HepG2 (cell line): ENCODE results near the gene NRBF2. TPM values are rescaled to one million over a fixed set of nuclear protein-coding genes. Genes with fewer than 3 reads are reported as not detected.

ENCODE experiments used
- BCL6 ChIP-seq: IDR thresholded peaks from 2 replicates; pipeline ENCODE4 v1.6.1; 2016; ENCODE audit warnings: missing genetic modification reagents, missing compliant biosample characterization
- ERF ChIP-seq: IDR thresholded peaks from 2 replicates; pipeline ENCODE4 v1.6.1; 2018; ENCODE audit warnings: missing biosample characterization, missing genetic modification reagents
- MED1 ChIP-seq: sonication (generic); formaldehyde crosslinking; IDR thresholded peaks from 2 replicates; pipeline ENCODE4 v1.4.0; 2020; ENCODE audit warnings: missing genetic modification reagents
- STAG1 ChIP-seq: sonication (generic); formaldehyde crosslinking; IDR thresholded peaks from 2 replicates; pipeline ENCODE4 v1.4.0; 2020; ENCODE audit warnings: missing genetic modification reagents
- TCF12 ChIP-seq, 2 experiments: fragments of 450-650 bp in 1 of 2; sonication (generic) in 1 of 2; formaldehyde crosslinking in 1 of 2; IDR thresholded peaks; 2 replicates each; pipeline versions ENCODE4 v1.6.1 to v1.8.0; 2017 to 2022; ENCODE audit warnings: antibody characterized with exemption in 1 of 2, mild to moderate bottlenecking in 1 of 2, missing genetic modification reagents in 1 of 2, moderate library complexity in 1 of 2
- ZFAT ChIP-seq: sonication (generic); formaldehyde crosslinking; conservative IDR thresholded peaks from 2 replicates; pipeline ENCODE4 v1.8.1; 2023; ENCODE audit warnings: missing genetic modification reagents, inconsistent platforms
- ZKSCAN1 ChIP-seq: fragments of 150-350 bp; IDR thresholded peaks from 2 replicates; pipeline ENCODE4 v1.6.1; 2014; ENCODE audit warnings: low read length
- ZNF317 ChIP-seq: sonication (generic); formaldehyde crosslinking; IDR thresholded peaks from 2 replicates; pipeline ENCODE4 v1.5.0; 2020; ENCODE audit warnings: mild to moderate bottlenecking, missing genetic modification reagents
- ZNF766 ChIP-seq: sonication (generic); formaldehyde crosslinking; IDR thresholded peaks from 2 replicates; pipeline ENCODE4 v1.5.0; 2020; ENCODE audit warnings: missing genetic modification reagents, borderline replicate concordance
- ZNF816 ChIP-seq: sonication (generic); formaldehyde crosslinking; IDR thresholded peaks from 2 replicates; pipeline ENCODE4 v1.8.0; 2022; ENCODE audit warnings: missing genetic modification reagents, mild to moderate bottlenecking, borderline replicate concordance
- ZNF878 ChIP-seq: sonication (generic); formaldehyde crosslinking; IDR thresholded peaks from 2 replicates; pipeline ENCODE4 v1.8.1; 2023; ENCODE audit warnings: mild to moderate bottlenecking, missing genetic modification reagents, moderate library complexity
- polyA plus RNA-seq, 8 experiments: library from polyadenylated mRNA; depleted of rRNA in 3 of 8; stranded (reverse) in 7 of 8; unstranded in 1 of 8; fragments of >200 nt; fragmentation: Illumina TruSeq in 4 of 8; extraction: Trizol in 4 of 8; gene quantifications; 2 replicates each; pipeline versions ENCODE4 v1.2.1 to v1.2.3, GENCODE V29; 2011 to 2016; ENCODE audit warnings: low read depth in 4 of 8, missing spikeins in 1 of 8, mixed read lengths in 1 of 8; ENCODE audit not compliant: insufficient read depth in 1 of 8
- total RNA-seq, 5 experiments: library from RNA; depleted of rRNA; stranded (reverse); fragments of >200 nt; fragmentation: Illumina TruSeq; extraction: Trizol; gene quantifications; 2 replicates each; pipeline ENCODE4 v1.2.3, GENCODE V29; 2016; ENCODE audit warnings: low read depth in 1 of 5
- TF ChIP-seq, protein P1 (sequence below): sonication (generic); formaldehyde crosslinking; IDR thresholded peaks from 2 replicates; pipeline ENCODE4 v1.8.0; 2022; ENCODE audit warnings: missing genetic modification reagents, mild to moderate bottlenecking, inconsistent platforms, borderline replicate concordance
- TF ChIP-seq, protein P2 (sequence below): sonication (generic); formaldehyde crosslinking; IDR thresholded peaks from 2 replicates; pipeline ENCODE4 v1.4.0; 2020; ENCODE audit warnings: missing genetic modification reagents, borderline replicate concordance
- TF ChIP-seq, protein P3 (sequence below): sonication (generic); formaldehyde crosslinking; IDR thresholded peaks from 2 replicates; pipeline ENCODE4 v1.4.0; 2020; ENCODE audit warnings: missing genetic modification reagents

The NRBF2 gene
- total and polyA plus RNA-seq, 2 of the 13 experiments (the other 11 are each of a cell fraction or from before 2014, with no cell fraction given), result 20.0 to 28.4 TPM

DNA sequence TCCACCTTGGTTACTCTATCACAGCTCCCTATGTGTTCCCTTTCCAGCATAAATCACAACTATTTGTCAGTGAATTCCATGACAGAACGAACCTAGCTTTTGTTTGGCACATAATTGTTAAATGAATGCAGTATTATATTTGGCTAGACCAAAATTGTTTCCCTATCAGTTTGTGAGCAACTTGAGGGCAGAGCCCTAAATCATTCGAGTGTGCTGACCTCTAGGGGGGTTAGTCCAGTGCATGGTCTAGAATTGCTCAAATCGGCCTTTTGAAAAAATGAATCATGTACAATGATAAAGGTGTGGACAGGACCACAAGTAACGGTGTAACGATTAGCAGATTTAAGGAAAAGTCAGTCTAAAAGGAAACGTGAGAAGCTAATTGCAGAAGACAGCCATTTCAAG, 475 bp upstream of the NRBF2 start (continued):
- no peak for TF ChIP-seq STAG1 (CRISPR knock-in tag)
- 0 out of 2 replicates have a peak, but pooled peaks have one; percentile 1 for TF ChIP-seq ZNF317 (CRISPR knock-in tag)
- no peak for TF ChIP-seq ZFAT
- TF ChIP-seq ZKSCAN1, result no peak
- no peak for TF ChIP-seq MED1 (CRISPR knock-in tag)
- TF ChIP-seq BCL6 (CRISPR knock-in tag), result no peak
- TF ChIP-seq ZNF816 (CRISPR knock-in tag), result 0 out of 2 replicates have a peak, but pooled peaks have one; percentile 67
- TF ChIP-seq, protein P1, sequence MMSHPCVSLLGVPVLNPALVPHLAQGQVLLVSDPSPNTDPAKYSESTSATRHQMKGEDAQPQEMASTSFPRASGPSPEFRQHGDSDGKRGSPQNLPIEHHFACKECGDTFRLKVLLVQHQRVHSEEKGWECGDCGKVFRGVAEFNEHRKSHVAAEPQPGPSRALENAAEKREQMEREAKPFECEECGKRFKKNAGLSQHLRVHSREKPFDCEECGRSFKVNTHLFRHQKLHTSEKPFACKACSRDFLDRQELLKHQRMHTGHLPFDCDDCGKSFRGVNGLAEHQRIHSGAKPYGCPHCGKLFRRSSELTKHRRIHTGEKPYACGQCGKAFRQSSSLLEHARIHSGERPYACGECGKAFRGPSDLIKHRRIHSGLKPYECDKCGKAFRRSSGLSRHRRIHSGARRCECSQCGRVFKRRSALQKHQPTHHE (CRISPR knock-in tag), result no peak
- 0 out of 2 replicates have a peak, but pooled peaks have one; percentile 4 for TF ChIP-seq ZNF878 (CRISPR knock-in tag)
- no peak for TF ChIP-seq ERF (CRISPR knock-in tag)
- TF ChIP-seq, protein P2, sequence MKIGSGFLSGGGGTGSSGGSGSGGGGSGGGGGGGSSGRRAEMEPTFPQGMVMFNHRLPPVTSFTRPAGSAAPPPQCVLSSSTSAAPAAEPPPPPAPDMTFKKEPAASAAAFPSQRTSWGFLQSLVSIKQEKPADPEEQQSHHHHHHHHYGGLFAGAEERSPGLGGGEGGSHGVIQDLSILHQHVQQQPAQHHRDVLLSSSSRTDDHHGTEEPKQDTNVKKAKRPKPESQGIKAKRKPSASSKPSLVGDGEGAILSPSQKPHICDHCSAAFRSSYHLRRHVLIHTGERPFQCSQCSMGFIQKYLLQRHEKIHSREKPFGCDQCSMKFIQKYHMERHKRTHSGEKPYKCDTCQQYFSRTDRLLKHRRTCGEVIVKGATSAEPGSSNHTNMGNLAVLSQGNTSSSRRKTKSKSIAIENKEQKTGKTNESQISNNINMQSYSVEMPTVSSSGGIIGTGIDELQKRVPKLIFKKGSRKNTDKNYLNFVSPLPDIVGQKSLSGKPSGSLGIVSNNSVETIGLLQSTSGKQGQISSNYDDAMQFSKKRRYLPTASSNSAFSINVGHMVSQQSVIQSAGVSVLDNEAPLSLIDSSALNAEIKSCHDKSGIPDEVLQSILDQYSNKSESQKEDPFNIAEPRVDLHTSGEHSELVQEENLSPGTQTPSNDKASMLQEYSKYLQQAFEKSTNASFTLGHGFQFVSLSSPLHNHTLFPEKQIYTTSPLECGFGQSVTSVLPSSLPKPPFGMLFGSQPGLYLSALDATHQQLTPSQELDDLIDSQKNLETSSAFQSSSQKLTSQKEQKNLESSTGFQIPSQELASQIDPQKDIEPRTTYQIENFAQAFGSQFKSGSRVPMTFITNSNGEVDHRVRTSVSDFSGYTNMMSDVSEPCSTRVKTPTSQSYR (CRISPR knock-in tag), result 0 out of 2 replicates have a peak, but pooled peaks have one; percentile 11
- TF ChIP-seq ZNF766 (CRISPR knock-in tag), result no peak
- TF ChIP-seq, protein P3, sequence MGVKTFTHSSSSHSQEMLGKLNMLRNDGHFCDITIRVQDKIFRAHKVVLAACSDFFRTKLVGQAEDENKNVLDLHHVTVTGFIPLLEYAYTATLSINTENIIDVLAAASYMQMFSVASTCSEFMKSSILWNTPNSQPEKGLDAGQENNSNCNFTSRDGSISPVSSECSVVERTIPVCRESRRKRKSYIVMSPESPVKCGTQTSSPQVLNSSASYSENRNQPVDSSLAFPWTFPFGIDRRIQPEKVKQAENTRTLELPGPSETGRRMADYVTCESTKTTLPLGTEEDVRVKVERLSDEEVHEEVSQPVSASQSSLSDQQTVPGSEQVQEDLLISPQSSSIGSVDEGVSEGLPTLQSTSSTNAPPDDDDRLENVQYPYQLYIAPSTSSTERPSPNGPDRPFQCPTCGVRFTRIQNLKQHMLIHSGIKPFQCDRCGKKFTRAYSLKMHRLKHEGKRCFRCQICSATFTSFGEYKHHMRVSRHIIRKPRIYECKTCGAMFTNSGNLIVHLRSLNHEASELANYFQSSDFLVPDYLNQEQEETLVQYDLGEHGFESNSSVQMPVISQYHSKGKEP (CRISPR knock-in tag), result 0 out of 2 replicates have a peak, but pooled peaks have one; percentile 42
- no peak for TF ChIP-seq TCF12 (IDR thresholded peaks at IDR 0.05)
- TF ChIP-seq TCF12 (CRISPR knock-in tag; IDR thresholded peaks at IDR 0.05), result no peak
- TF ChIP-seq, all 625 proteins: peak for 12
